Embryonic facial prominence (tissue), 1 donor: ENCODE measurements around the gene FILIP1L.
"Not testable (repeated sequence)": the region's sequence is repeated elsewhere in the genome, so short reads cannot be mapped to it uniquely, and the experiment has no call there.

ENCODE experiments used
- DNase-seq: peaks from one replicate; pipeline ENCODE4 v3.0.0-alpha.2; 2016; ENCODE audit errors: extremely low spot score

FILIP1L gene

DNA sequence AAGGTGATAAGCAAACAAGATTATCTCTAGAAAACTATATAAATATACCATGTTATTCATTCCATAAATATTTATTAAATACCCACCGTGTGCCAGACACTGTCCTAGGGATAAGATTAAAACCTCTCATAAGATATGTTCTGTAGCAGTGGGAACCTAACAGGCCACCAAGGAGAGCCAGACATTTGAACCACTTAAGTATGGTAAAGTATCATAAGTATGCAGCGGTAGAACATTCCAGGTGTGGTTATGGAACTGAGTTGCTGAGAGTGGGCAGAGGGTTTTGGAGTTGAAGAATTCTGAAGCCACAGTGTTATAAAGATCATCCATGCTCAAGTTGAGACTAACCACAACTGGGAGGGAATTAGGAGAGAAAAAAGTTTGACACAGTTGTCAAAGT lies 14.7 kb downstream of the FILIP1L start:
- DNase-seq: no peak

- no peak for DNase-seq
These were observed 15.6 kb downstream of the FILIP1L start for GRCh38 chr3:100098784-100099070.

DNA sequence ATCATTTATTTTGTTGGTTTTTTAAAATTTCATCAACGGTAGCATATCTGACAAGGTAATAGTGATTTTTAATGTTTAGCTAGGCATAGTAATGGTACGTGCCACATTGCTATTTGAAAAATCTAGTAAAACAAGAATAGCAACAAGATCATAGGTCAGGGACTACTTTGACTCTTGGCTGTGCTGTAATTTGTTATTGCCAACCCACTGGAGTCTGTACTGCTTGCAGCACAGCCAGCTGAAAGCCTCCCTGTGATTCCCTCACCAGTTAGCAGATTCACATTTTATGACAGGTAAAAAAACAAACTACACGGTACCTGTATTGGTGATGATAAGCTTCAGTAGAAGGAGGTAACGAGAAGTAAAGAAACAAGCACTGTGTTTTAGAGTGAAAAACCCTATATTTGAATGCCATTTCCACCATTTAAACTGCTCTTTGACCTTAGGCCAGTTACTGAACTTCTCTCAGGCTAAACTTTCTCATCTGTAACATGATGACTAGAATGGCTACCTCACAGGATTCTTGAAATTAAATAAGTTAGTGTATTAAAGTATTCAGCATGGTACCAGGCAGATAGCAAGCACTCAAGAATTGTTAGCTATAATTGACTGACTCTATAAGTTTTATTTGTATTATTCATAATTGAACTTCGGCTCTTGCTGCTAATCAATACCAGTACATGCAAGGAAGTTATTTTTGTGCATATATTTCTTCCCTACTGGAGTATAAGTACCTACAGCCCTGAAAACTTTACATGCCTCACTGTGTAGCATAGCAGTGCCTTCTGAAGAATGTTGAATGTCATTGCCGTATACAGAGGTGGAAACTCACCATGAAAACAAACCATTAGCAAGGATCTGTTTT lies 16.1 kb downstream of the FILIP1L start:
- DNase-seq: no peak

- no peak for DNase-seq
These were observed 17.4 kb downstream of the FILIP1L start for GRCh38 chr3:100096866-100097265.

DNA sequence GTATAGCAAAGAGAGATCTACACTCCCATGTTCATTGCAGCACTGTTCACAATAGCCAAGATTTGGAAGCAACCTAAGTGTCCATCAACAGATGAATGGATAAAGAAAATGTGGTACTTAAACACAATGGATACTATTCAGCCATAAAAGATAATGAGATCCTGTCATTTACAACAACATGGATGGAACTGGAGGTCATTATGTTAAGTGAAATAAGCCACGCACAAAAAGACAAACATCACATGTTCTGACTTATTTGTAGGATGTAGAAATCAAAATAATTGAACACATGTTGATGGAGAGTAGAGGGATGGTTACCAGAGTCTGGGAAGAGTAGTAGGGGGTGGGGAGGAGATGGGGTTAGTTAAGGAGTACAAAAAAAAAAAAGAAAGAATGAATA lies 18.0 kb downstream of the FILIP1L start:
- not testable (repeated sequence) for DNase-seq

GRCh38 chr3:100093831-100094230 lies 20.5 kb downstream of the FILIP1L start:
- DNase-seq: no peak

- no peak for DNase-seq
These were observed 23.7 kb downstream of the FILIP1L start for GRCh38 chr3:100090669-100091005.

DNA sequence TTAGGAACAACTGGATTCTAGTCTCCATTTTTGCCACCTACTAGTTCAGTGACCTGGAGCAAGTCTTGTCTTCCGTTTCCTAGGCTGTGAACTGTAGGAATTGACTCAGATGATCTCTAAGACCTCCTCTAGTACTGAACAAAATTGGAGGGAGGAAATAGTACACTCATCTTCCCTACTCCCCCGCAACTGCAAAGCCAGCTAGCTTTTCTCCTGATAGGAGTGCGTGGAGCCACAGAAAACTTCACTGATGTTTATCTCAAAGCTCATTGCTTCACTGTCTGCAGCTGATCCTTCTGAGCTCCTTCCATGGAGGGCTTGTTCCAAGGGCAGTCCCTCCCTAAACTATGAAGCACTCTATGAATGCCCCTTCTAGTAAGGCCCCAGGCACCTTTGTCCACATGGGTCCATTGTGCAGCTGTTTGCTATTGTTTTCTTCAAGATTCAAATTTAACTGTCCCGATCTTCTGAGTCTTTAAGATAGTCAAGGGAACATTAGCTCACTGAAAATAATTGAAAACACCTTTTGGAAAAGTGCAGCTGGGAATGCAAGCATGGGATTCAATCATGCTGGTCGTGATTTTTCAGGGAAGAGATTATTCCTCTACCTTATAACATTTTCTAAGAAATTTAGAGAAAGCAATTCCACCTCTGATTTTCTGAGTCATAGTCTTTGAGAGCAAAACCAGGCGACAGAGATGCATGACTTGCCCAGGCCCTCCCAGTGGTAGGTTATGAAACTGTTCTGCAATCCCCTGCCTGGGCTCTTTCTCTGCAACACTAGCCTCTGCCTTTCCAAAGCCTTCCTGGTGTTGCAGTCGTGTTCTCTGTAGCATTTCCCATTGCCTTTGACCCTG lies 24.3 kb downstream of the FILIP1L start:
- no peak for DNase-seq

DNA sequence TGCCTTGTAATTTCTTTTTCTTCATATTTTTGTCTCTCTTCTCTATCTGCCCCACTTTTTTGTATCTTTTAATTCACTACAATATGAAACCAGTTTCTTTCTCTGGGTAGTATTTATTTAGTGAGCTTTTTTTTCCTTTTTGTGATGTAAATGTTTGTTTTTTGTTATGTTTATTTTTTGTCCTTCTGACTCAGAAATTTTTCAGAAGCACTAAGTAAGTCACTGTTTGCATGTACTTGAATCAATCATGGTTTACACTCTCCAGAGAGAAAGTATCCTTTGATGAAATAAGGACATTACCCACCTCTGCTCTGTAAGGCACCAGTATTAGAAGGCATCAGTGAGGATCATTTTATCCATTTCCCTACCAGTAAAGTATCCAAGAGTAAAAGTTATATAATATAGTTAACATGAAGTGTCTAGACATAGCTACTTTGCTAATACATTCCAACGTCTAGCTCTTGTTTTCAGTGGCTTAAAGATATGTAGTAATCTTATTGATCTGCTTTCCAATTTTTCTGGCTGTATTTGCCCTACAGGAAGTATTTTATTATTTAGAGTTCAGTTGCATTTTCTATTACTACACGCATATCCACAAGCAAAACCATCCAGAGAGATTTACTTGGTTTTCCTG lies 25.4 kb downstream of the FILIP1L start:
- DNase-seq: no peak

DNA sequence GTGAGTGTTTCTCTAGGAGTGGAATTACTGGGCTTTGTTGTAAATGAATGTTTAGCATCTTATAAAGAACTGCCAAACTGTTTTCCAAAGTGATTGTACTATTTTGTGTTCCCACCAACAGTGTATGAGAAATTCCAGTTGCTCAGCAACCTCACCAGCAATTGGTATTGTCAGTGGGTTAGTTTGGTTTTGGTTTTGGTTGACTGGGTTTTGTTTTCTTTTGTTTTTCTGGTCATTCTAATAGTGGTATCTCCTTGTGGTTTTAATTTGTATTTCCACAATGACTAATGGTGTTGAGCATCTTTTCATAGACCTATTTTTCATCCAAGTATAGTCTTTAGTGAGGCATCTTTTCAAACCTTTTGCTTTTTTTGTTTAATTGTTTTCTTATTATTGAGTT lies 27.1 kb downstream of the FILIP1L start:
- DNase-seq: no peak

GRCh38 chr3:100086401-100086800 lies 27.9 kb downstream of the FILIP1L start:
- no peak for DNase-seq

DNA sequence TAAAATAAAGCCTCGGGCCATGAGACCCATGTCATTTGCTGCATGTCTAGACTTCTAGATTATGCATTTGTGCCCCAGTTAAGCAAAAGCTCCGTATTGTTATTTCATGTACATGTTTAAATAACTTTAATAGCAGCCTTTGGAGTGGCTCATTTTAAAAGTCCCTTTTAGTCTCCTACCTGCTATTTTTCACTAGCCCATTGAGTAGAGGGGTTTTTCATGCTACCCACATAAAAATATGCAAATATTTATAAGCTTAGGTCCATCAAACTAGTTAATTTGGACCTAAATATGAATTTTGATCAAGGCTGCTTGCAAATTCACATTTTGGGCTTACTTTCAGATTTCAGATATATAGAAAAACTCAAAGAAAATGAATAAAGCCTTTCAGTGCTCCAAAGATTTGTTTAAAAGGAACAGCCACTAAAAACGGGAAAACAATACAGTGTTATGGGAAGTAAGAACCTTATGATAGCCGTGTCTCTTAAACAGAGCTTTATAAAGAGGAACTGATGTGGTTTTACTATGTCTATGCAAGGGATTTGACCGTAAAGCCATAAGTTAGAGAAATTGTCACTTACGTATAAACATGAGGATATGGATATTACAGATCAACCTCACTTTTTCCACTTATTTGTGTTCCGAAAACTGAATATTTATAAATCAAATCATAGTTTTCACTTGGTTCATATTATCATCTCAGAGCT lies 30.0 kb downstream of the FILIP1L start:
- no peak for DNase-seq

- no peak for DNase-seq
These were observed 31.1 kb downstream of the FILIP1L start for GRCh38 chr3:100083209-100083608.

GRCh38 chr3:100082714-100083113 lies 31.6 kb downstream of the FILIP1L start:
- no peak for DNase-seq

DNA sequence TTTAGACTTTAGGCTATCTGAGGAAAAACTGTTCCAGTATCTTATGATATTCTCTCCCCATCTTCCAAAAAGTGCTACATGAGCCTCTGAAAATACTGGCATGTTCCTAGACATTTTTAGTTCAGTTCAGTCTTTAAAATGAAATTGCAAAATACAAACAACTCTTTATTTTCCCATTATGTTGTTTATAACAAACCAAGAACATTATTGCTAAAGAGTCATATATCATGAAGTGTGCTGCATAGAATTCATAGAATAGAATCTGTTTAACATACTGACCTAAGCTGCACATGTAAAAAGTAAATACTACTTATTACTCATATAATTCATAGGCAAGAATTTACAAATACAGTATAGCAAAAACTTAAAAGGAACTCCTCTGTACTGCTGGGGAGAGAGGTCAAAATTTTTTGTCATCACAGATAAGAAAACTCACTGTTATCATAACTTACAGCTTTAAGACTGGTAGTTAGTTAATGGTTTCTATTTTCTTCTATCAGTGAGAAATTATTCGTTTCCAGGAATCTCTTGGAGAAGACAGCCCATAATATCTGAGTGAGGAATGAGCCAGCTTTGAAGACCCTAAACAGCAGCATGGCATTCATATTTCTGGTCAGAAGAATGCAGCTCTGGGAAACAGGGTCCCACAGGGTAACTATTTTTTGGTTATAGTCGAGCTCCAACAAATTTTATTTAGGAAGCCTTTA lies 32.2 kb downstream of the FILIP1L start:
- no peak for DNase-seq

- DNase-seq: no peak
These were observed 33.0 kb downstream of the FILIP1L start for GRCh38 chr3:100081311-100081710.

GRCh38 chr3:100080573-100080972 lies 33.7 kb downstream of the FILIP1L start:
- no peak for DNase-seq

DNA sequence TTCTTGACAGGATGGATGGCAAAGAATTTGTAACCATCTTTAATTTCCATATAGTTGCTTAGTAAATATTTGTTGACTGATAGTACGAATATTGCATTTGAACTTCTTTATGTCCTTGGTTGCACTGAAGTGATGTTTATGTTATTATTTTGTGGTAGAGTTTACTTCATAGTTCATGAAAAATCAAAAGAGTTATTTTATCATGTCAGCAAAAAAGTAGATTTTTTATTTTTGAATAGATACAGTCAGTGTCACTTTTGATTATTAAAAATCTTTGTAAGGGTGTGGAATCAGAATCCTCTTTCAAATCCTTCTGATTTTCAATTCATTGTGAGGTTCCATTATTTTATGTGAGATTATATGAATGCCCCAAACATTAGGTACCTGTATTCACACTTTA lies 35.0 kb downstream of the FILIP1L start:
- DNase-seq: no peak

GRCh38 chr3:100076731-100077529 lies 37.4 kb downstream of the FILIP1L start:
- DNase-seq: no peak

- no peak for DNase-seq
These were observed 38.2 kb downstream of the FILIP1L start for GRCh38 chr3:100075851-100076730.
